HG02571 (cell line): Measurements from ENCODE around the gene SHPK.

ENCODE experiments used
- ATAC-seq: cut with Tn5 transposase; IDR thresholded peaks from one replicate; pipeline ENCODE4 v1.9.1; 2021; ENCODE audit warnings: mild to moderate bottlenecking, moderate library complexity; ENCODE audit not compliant: unreplicated experiment

The SHPK gene

GRCh38 chr17:3558603-3559269, 77.3 kb downstream of the SHPK start:
- peak; percentile 59 for ATAC-seq
